A172 (cell line): ENCODE results near the gene TNS1. TPM values are rescaled to one million over a fixed set of nuclear protein-coding genes. Genes with fewer than 3 reads are reported as not detected.

Experiments used
- DNase-seq: peaks from one replicate; pipeline ENCODE4 v3.0.0-alpha.2; 2015; ENCODE audit warnings: low spot score
- total RNA-seq: library from RNA; depleted of rRNA; stranded (reverse); fragments of >200 nt; shearing (Covaris generic); gene quantifications from 2 replicates; pipeline ENCODE4 v1.2.3, GENCODE V29; 2014

TNS1 gene
- total RNA-seq, 1 experiment from 2014 or later = 1.6 TPM

- DNase-seq = no peak
These were observed 71.8 kb downstream of the TNS1 start for GRCh38 chr2:217930761-217931563.

GRCh38 chr2:217929757-217930707, 72.8 kb downstream of the TNS1 start:
- DNase-seq = no peak

GRCh38 chr2:217929272-217929671, 73.5 kb downstream of the TNS1 start:
- no peak for DNase-seq

- DNase-seq = peak; percentile 18
These were observed 74.2 kb downstream of the TNS1 start for GRCh38 chr2:217928324-217929181.

GRCh38 chr2:217927601-217928323, 75.0 kb downstream of the TNS1 start:
- DNase-seq = no peak

- no peak for DNase-seq
These were observed 76.0 kb downstream of the TNS1 start for GRCh38 chr2:217926801-217927200.

- DNase-seq = no peak
These were observed 78.4 kb downstream of the TNS1 start for GRCh38 chr2:217924346-217924901.

- no peak for DNase-seq
These were observed 79.6 kb downstream of the TNS1 start for GRCh38 chr2:217923007-217923686.

- DNase-seq = no peak
These were observed 80.4 kb downstream of the TNS1 start for GRCh38 chr2:217922101-217923006.

GRCh38 chr2:217920879-217921603, 81.8 kb downstream of the TNS1 start:
- peak; percentile 78 for DNase-seq

GRCh38 chr2:217919781-217920351, 82.9 kb downstream of the TNS1 start:
- peak; percentile 92 for DNase-seq

- no peak for DNase-seq
These were observed 83.6 kb downstream of the TNS1 start for GRCh38 chr2:217919204-217919603.

- peak; percentile 35 for DNase-seq
These were observed 84.3 kb downstream of the TNS1 start for GRCh38 chr2:217918308-217919024.

GRCh38 chr2:217916504-217917254, 86.1 kb downstream of the TNS1 start:
- DNase-seq = no peak

- DNase-seq = no peak
These were observed 87.1 kb downstream of the TNS1 start for GRCh38 chr2:217915706-217916105.

- DNase-seq = no peak
These were observed 87.9 kb downstream of the TNS1 start for GRCh38 chr2:217914878-217915277.

GRCh38 chr2:217914078-217914477, 88.7 kb downstream of the TNS1 start:
- no peak for DNase-seq
